ENCODE measurements around the gene LRP6. TPM values are rescaled to one million over a fixed set of nuclear protein-coding genes. Genes with fewer than 3 reads are reported as not detected.
"Not testable (repeated sequence)": the region's sequence is repeated elsewhere in the genome, so short reads cannot be mapped to it uniquely, and the experiment has no call there.

Gene LRP6
- polyA plus RNA-seq, 5 donors: 37.5 to 66.2 (median 62.3) TPM

DNA sequence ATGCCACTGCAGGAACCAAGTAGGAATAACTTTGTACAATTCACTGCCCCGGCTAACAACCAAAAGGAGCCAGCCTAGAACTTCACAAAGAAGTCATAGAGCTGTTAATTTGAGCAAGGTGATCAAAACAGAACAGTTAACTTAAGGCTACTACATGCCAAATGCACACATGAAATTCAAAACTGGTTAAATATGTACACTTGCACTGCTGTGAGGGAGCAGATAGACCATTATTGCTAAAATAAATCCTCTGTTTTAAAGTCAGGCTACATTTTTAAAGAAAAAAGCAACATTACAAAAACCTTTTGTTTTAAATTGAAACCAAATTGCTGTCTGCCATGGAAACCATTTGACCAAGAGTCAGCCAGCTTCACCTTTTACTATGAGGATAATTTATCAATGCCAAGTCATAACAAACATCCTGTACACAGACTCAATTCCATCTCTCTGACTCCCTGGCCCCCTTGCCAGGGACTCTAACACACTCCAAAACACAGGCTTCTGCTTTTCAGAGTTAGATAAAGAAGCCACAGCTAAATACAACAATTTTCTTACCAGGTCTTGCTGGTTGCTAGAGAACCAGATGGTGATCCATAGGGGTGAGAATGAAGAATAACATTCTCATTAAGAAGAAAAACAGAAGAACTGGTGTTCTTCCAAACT lies 84.0 kb downstream of the LRP6 start:
- DNase-seq: no peak

DNA sequence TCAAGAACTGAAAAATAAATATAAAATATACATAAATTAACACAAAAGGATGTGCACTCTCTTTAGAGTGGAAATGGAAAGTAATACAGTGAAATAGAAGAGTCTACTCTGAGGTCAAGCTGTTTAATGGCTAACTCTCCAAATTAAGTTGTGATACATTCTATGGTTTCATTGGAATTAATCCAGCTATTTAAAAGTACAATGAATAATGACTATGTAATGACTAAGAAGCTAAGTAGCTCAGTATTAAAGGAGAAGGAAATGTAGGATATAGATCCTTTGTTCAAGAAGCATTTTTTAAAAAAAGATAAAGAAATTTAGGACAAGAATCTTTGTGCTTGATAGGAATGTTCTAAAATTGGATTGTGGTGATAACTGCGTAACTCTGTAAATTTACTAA lies 85.3 kb downstream of the LRP6 start:
- DNase-seq: no peak

DNA sequence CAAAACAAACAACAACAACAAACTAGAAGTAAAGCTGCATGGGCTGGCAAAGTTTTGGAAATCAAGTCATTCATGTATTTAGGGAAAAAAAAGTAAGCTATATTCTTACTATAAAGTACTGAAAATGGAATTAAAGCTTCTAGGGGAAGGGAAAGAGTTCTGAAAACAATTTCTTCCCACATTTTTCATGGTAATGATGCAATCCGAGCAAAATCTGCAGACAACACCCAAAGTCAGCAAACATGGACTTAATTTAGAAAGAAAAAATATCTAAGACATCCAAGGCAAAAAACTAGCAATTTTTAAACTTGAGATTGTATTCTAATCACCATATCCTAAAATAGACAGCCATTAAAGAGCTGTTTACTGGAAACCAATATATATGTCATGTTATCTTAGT lies 86.3 kb downstream of the LRP6 start:
- no peak for DNase-seq

DNA sequence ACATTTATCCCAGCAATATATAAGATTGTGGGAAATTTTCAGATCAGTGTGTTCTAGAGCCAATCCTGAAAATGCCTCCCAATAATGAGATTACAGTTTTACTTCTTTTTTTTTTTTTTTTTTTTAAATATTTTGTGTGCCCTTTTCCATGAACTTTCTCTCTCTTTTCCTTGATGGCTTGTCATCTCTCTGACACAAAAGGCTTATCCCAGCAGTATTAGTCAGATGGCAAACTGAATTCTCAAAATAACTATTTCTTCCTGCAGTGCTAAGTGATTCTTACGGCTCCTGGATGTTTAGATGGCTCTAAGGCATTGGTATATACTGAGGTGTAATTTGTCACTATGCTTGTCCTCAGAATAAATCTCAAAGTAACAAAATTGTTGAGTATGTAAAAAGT lies 86.7 kb downstream of the LRP6 start:
- no peak for DNase-seq

DNA sequence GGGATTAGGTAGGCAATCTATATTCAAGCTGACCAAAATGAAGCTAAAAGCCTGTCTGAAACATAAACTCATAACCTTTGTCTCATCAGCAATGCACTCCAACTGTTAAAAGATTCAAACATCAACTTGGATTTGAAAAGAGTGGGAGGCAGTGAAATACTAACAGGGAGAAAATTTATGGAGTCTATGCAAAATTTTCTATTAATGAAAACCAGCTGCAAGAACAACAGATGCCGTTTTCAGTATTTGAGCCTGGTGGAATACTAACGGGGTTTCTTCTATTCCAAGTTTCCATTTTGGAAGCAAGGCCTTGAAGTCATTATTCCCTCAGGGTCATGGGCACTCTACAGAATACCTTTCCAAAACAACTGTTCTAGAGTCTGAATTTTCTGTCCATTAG lies 88.3 kb downstream of the LRP6 start:
- no peak for DNase-seq

DNA sequence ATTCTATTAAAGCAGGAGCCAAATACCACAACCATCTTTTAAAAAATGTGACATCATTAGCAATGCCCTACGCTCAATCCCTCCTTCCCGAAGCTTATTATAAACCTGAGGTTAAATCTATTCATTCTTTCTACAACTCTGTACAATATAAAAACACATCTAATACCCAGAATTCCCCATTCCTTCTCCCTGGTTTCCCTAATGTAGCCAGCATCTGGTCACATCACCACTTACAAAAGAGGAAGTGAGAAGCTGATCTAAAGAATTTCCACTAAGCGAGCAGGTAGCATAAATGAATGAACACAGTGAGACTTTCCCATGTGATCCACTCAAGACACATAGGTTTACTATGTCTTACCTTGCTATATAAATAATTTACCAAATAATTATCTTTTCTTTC lies 90.4 kb downstream of the LRP6 start:
- DNase-seq: no peak

DNA sequence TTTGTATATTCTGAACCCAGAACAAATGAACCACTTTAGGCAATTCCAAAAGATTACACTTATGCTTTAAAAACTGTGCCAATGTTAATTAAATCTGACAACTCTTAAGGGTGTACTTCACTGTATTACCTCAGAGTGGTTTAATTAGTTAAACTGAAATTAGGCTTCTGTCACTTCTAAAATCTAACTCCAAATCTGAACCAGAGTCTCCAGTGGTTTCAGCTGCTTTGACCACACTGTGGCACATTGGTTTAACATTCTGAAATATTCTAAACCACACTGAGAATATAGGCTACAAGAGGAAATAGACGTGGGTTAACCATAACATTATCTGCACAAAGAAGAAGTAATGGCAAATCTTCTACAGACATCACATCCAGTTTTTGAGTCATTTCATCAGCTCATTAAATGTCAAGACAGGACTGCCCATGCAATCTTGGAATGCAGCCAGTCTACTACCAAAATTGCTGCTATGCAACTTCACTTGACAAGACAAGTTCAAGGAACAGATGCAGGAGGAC lies 94.8 kb downstream of the LRP6 start:
- no peak for DNase-seq

DNA sequence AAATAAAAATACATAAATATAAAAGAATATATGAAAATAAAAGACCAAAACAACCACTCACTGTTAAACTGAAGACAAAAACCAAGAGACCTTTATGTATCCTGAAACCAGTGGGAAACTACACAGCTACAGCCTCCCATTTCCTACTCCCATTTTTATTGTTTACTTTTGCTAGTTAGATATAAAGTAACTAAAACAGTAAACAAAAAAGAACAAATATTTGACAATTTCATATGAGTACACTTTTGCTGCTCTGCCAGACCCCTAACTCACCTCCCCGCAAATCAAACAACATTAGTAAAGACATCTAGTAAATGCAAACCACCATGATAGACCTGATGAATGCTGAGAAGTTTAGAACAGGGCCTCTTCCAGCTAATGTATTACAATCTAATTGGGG lies 99.0 kb downstream of the LRP6 start:
- DNase-seq: no peak

DNA sequence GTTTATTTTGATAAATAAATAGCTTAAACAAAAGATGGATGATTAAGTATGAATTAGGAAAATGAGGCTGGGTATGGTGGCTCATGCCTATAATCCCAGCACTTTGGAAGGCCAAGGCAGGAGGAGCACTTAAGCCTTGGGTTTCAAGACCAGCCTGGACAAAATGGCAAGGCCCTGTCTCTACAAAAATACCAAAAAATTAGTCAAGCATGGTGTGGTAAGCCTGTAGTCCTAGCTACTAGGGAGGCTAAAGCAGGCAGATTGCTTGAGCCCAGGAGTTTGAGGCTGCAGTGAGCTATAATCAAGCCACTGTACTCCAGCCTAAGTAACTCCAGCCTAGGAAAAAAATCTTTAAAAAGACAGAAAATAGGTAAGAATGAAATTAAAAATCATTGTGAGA lies 100.1 kb downstream of the LRP6 start:
- no peak for DNase-seq

DNA sequence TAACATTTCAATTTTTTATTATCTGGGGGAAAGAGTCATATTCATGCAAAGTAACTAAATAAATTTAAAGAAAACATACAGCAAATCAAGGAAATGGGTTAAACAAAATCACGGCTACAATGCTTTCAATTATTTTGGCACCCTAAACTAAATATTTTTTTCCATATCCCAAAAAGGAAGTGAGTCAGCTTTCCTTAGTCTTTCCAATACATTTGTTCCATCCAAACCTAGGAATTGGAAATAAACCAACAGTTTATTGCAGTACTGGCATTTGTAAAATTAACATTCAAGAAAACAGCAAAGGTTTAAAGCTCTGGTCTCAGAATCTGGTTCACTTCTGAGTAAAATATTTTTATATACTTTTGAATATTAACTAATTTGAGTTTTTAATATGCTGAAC lies 106.9 kb downstream of the LRP6 start:
- peak in 1 of 2 donors; percentile 12 for DNase-seq

DNA sequence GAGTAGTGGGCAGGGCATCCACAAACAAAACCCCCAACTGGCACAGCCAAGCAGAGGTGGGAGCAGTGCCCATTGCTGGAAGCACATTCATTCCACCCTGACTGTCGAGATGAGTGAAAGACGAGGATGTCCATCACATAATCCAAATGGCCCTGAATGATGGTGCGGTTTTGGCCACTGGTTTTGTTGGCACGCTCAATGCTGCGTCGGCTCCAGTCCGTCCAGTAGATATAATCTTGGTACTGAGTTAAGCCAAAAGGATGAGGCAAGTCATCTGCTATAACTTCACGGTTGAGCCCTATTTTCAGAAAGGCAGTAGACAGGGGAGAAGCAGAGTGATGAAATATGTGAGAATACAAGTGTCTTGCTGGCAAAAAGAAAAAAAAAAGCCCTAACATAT lies 108.0 kb downstream of the LRP6 start:
- peak in 1 of 2 donors; percentile 30 for DNase-seq

DNA sequence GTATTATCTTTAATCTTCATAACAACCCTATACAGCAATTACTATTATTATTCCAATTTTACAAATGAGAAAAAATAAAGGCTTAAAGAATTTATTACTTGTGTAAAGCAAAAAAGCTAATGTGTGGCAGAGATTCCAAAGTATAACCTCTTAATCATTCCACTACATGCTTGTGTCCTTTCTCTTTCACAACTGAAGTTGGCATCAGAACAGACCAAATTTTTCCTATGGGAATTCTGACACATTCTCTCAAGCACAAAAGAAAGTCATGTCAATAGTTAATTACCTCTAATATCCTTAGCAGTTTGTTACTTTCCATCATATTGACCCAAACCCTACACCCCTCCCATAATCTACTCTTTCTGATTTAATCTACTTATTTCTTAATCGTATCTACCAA lies 109.4 kb downstream of the LRP6 start:
- no peak for DNase-seq

DNA sequence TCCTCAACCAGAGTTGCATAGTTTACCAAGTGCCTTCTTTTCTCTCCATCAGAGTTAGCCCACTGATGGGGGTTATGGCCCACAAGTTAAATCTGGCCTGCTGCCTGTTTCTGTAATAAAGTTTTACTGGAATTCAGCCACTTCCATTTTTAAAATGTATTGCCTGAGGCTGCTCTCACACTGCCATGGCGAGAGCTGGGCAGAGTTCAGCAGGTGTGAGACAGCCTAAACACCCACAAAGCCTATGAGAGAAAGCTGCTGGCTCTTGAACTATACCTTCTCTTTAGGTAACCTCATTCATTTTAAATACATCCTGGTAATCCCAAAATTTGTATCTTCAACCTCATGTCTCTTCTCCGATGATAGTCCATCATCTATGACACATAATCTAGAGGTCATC lies 110.0 kb downstream of the LRP6 start:
- no peak for DNase-seq

DNA sequence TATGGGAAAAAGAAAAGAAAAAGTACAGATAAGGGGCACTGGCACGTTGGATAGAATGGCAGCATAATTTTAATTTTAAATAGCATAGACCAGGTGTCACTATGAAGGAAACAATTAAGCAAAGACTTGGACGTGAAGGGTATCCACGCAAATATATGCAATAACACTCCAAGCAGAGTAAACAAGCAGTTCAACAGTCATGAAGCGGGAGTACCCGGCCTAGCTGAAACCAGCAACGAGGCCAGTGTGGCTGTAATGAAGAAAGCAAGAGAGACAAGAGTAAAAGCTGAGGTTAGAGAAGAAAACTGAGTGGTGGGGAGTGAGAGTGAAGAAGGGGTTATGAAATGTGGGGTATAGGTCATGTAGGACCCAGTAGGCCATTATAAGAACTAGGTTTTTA lies 110.7 kb downstream of the LRP6 start:
- DNase-seq: no peak

DNA sequence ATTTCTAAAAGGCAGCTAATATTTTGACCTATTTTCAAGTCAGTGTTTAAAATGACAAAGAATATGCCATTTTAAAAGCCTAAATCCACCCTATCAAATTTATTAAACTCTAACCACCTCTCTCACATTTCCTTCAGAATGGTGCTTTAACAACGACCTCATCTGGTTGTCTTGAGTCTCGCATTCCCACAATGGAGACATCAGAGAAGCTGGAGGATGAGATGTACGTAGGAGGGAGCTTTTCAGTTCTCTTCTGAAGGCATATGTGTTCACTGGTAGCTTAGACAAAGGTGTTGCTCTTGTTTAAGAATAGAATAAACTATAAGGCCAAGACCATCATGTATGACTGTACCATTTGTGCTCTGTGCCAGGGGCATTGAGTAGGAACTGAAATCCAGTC lies 113.2 kb downstream of the LRP6 start:
- no peak for DNase-seq

DNA sequence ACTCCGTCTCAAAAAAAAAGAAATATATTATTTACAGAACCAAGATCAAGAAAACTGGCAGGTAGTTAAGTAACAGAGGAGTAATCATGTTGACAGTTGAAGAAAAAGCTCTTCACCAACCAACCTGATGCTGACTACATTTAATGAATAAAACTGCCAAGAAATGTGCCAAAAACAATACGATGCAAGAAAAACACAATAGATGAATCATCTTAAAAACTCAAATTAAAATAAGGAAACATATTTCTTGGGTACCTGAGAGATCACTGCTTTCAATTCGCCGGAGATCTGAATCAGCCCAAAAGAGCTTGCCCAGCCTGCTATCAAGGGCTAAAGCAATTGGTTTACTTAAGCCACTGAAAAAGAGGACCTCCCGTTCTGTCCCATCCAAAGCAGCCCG lies 119.7 kb downstream of the LRP6 start:
- no peak for DNase-seq

DNA sequence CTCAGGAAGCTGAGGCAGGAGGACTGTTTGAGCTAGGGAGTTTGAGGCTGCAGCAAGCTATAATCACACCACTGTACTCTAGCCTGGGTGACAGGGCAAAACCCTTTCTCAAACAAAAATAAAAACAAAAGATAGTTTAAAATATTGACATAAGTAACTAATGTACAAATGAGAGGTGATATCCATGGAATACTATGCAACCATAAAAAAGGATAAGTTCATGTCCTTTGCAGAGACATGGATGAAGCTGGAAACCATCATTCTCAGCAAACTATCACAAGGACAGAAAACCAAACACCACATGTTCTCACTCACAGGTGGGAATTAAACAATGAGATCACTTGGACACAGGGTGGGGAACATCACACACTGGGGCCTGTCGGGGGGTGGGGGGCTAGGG lies 122.3 kb downstream of the LRP6 start:
- not testable (repeated sequence) for DNase-seq

DNA sequence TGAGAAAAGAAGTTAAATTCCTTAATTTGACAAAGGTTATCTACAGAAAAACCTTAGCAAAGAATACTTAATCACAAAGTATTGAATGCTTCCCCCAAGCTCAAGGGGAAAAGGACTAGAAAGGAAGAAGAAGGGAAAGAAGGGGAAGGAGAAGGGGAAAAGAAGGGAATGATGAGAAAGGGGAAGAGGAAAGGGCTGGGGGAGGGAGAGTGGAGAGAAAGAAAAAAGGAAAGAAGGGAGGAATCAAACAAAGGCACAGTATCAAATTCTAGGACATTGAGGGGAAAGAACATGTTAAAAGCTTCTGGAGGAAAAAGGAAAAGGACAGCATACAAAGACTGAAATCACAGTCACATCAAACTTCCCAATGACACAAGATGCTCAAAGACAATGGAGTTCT lies 125.8 kb downstream of the LRP6 start:
- no peak for DNase-seq

DNA sequence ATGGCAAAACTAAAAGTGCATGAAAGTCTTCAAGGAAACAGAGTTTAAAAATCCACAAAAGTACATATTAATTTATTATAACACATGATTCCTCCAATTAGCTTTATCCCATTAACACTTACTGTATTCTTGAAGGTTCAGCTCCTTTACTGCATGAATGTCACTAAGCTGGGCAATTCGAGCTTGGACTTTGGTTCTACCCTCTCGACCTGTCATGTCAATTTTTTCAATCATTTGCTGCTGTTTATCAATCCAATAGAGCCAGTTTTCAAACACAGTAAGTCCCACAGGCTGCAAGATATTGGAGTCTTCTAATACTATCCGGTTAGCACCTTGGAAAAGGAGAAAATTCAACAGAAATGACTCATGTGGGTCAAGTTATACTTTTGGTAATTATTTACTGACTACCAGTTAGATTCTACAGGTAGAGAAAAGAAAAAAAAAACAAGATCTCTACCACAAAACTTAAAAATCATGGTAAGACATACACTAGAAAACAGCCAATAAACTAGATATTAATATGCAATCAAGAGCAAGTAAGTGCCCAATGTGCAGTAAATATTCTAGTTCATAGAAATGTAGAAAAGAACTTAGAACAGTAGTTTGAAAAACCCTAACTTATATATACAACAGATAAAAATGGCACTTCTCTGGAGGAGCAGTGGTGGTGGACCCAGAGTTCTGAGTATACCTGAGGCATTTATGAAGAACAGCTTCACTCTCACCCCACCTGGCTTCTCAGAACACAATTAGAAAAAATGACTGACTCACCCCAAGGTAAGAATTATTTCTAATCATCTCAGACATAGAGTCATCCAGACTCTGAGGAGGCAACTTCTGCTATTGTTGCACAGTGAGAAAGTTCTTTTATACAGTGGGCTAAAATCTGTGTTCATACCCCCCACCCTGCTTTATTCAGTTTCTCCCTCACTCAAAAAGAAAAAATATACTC lies 128.4 kb downstream of the LRP6 start:
- DNase-seq: no peak

DNA sequence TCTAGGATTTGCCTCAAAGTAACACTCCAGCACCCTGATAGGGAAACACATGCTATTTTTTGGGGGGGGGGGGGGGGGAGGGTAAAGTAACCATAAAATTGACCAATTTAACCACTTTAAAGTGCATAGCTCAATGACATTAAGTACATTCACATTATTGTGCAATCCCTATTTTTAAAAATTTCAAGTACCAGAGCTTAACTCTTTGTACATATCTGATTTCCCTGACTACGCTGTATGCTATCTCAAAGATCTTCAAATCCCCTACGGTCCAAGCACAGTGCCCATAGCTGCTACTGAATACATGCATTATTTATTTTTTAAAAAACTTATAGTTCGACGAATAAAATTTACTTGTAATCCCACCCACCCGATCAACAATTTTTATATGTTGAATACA lies 133.1 kb downstream of the LRP6 start:
- no peak for DNase-seq

DNA sequence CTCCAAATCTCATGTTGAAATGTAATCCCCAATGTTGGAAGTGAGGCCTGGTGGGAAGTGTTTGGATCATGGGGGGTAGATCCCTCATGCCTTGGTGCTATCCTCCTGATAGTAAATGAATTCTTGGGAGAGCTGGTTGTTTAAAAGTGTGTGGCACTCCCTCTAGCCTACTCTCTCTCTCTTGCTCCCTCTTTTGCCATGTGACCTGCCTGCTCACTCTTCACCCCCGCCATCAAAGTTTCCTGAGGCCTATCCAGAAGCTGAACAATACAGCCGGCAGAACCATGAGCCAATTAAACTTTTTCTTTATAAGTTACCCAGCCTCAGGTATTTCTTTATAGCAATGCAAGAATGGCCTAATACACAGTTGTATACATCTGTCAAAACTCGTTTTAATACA lies 133.6 kb downstream of the LRP6 start:
- no peak for DNase-seq

DNA sequence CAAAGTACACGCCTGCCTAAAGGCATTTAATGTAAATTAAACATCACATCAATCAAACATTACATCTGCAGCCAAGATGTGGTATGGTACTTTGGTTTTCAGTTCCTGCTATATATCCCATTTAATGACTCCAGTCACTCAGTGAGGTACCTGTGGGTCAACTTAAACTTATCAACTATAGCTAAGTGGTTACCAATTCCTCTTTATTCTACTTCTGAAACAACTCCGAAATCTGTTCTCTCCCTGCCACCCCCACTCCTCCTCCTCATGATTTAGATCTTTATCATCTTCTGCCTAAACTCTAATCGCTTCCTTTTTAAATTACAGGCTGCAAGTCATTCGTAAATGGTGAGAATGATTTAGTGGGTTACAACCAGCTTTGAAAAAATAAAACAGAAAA lies 138.2 kb downstream of the LRP6 start:
- no peak for DNase-seq

DNA sequence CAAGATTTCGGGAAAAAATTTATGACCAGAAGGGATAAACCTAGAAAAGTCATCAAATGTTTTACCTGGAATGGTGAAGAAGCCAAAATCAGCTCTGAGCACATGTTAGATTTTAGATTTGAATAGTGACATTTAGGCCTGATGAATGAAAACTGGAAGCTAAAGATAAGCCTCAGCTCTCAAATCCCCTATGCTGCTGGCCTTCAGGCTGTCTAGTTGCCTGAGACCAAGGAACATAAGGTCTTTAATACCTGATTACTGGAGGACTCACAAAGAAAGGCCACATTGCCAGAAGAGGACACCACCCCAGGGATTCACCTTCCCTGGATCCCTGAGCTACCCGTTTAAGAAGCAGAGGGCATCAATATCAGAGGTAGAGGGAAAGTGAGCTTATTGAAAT lies 139.5 kb downstream of the LRP6 start:
- no peak for DNase-seq
